ENCODE results near the gene HOXA7. TPM values are rescaled to one million over a fixed set of nuclear protein-coding genes. Genes with fewer than 3 reads are reported as not detected.

HOXA7 gene
- total RNA-seq, 2 donors from 2014 or later: 0.26 to 0.66 TPM

DNA sequence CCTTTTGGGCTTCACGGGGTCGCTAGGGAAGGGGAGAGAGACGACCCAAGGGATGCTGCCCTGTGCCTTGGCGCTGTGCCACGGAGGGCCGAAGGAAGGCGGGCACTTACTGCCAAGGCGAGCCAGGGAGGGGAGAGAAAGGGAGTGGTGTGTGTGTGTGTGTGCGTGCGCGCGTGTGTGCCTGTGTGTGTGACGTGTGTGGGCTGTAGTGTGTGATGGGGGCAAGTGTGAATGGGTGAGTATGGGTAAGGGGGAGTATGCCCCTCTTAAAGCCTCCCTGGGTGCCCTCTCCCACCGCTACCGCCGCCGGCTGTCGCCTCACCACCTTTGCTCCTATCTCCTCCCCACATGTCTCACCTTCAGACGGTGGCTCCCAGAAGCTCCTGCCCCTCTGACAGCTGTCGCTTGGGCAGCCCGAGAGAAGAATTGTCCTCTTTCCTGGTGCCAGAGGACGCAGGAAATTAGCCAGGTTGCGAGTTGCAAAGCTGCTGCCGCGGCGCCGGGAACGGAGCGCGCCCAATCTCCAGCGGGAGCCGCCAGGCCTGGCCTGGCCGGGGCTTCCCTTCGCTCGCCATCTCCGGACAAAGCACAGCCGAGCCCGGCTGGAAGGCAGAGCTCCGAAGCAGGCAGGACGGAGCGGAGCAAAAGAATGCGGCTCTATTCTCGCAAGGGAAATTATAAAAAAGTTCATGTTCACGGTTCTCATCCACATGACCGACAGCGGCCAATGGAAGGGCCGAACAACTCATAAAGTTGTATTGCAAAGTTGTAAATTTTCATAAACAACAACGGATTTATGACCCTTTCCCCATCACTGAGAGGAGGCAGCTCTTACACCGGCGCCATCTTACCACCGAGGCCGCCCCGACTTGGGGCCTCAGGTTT lies 4.3 kb downstream of the HOXA7 start, which contains the start of gene HOXA3:
TSS of gene HOXA3 (minus strand) at position 653 of the 885 bp plus-strand sequence. CDS start 41,943 bp downstream, outside the sequence.
- ATAC-seq: no peak
- Histone ChIP-seq H3K27me3 (peaks cover 0 to 76% of the 10 kb centered on the region in 2 donors), H3K36me3 (replicated peaks in 1 of 2; ENCODE audit: insufficient read depth in 1 of 2, low read depth in 2 of 2) (no peaks in the 10 kb centered on the region), H3K9me3 (no peaks in the 10 kb centered on the region), H3K27ac (no peak within 1 kb of the TSS), H3K4me1 (peaks cover 46% of the 10 kb centered on the region), H3K4me3 (no peak within 1 kb of the TSS)
- intact Hi-C loops (cut with DNase I): no loop called here
- TF ChIP-seq, protein P1, sequence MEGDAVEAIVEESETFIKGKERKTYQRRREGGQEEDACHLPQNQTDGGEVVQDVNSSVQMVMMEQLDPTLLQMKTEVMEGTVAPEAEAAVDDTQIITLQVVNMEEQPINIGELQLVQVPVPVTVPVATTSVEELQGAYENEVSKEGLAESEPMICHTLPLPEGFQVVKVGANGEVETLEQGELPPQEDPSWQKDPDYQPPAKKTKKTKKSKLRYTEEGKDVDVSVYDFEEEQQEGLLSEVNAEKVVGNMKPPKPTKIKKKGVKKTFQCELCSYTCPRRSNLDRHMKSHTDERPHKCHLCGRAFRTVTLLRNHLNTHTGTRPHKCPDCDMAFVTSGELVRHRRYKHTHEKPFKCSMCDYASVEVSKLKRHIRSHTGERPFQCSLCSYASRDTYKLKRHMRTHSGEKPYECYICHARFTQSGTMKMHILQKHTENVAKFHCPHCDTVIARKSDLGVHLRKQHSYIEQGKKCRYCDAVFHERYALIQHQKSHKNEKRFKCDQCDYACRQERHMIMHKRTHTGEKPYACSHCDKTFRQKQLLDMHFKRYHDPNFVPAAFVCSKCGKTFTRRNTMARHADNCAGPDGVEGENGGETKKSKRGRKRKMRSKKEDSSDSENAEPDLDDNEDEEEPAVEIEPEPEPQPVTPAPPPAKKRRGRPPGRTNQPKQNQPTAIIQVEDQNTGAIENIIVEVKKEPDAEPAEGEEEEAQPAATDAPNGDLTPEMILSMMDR (IDR thresholded peaks at IDR 0.05): no peak
- no peak for TF ChIP-seq POLR2A (IDR thresholded peaks at IDR 0.05)
- 3 to 9% methylated on average over 44 to 53 of the region's 53 CpGs for WGBS, 2 donors
- DNase-seq: peak in 2 of 4 donors; percentile 1 to 16

DNA sequence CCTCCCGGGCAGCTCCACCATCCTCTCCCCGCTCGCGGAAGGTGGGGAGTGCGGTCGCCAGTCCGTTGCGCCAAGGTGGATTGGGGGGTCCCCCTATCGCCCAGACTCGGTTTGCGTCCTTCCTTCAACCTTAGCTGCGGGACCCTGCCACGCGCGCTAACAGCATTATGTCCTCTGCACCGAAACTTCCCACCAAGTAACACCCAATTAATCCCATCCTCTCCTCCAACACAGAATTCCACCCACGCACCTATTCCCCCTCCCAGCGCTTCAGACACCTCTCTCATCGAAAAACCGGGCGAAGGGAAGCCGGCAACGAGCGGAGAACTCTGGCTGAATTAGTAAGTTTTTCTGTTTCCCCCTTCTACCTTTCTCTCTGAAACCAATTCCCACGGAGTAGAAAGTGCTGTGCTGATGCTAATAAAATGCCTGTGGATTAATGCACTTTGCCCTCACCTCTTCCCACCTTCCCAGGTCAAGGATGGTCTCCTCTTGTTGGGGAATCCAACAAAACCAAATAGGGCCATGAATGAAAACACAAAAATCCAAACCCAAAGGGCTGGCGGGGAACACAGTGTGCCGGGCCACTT lies 5.0 kb downstream of the HOXA7 start:
- DNase-seq: peak in 1 of 4 donors; percentile 1

DNA sequence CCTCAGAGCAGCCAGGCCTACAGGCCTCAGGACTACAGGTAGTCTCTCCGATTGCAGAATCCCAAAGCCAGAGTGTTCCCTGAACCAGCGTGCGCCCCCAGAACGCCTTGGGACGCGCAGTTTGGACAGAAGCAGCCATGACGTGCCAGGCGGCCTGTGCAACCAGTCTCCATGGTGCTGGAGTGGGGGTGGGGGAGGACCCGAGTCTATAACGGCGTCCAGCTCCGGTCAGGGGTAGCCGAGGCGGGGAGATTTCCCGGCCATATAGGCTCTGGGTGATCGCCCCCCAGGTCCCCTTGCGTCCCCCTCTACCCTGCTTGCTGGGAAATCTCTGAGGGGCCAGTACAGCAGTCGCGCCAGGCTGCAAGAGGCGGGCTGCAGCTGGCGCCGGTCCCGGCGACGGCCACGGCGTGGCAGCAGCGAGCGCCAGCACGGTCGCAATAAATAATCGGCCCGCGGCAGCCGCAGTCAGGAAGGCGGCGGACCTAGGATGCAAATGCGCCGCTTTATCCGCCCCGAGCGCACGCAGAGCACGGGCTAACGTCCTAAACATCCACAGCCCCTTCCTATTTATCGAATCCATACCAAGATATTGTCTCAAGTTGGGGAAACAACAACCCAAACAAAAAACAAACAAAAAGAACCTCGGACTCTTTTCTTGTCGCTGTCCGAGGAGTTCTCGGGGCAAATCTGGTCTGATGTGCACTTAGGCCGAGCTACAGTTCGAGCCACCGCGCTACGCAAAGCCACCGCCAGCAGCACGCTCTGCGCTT lies 5.7 kb downstream of the HOXA7 start:
- no peak for TF ChIP-seq POLR2A (IDR thresholded peaks at IDR 0.05)
- TF ChIP-seq, protein P1 (IDR thresholded peaks at IDR 0.05): peak; percentile 69 to 86 (median 75)
- Histone ChIP-seq H3K4me1 (peaks cover 37% of the 10 kb centered on the region), H3K36me3 (replicated peaks in 1 of 2; ENCODE audit: insufficient read depth in 1 of 2, low read depth in 2 of 2) (no peaks in the 10 kb centered on the region), H3K4me3 (no peak overlapping the region), H3K27ac (no peak overlapping the region), H3K9me3 (no peaks in the 10 kb centered on the region), H3K27me3 (peaks cover 0 to 72% of the 10 kb centered on the region in 2 donors)
- intact Hi-C loops (cut with DNase I): no loop called here
- ATAC-seq (peak; percentile 83), DNase-seq (peak; percentile 55 to 74 (median 64))
- 2% methylated on average over 43 to 58 of the region's 58 CpGs for WGBS, 2 donors

More for the DNA sequence above, 5.0 kb downstream of the HOXA7 start:
- intact Hi-C loops (cut with DNase I): no loop called here
- ATAC-seq: no peak
- H3K4me1 ChIP-seq: peaks cover 44% of the 10 kb centered on the region
- WGBS, 2 donors: 3 to 12% methylated on average over 18 to 27 of the region's 27 CpGs
- TF ChIP-seq POLR2A (IDR thresholded peaks at IDR 0.05): no peak
- TF ChIP-seq, protein P1 (IDR thresholded peaks at IDR 0.05): no peak
- no peak overlapping the region for H3K27ac ChIP-seq
- no peak overlapping the region for H3K4me3 ChIP-seq
- no peaks in the 10 kb centered on the region for H3K9me3 ChIP-seq
- peaks cover 0 to 72% of the 10 kb centered on the region in 2 donors for H3K27me3 ChIP-seq
- no peaks in the 10 kb centered on the region for H3K36me3 ChIP-seq (replicated peaks in 1 of 2; ENCODE audit: insufficient read depth in 1 of 2, low read depth in 2 of 2)

DNA sequence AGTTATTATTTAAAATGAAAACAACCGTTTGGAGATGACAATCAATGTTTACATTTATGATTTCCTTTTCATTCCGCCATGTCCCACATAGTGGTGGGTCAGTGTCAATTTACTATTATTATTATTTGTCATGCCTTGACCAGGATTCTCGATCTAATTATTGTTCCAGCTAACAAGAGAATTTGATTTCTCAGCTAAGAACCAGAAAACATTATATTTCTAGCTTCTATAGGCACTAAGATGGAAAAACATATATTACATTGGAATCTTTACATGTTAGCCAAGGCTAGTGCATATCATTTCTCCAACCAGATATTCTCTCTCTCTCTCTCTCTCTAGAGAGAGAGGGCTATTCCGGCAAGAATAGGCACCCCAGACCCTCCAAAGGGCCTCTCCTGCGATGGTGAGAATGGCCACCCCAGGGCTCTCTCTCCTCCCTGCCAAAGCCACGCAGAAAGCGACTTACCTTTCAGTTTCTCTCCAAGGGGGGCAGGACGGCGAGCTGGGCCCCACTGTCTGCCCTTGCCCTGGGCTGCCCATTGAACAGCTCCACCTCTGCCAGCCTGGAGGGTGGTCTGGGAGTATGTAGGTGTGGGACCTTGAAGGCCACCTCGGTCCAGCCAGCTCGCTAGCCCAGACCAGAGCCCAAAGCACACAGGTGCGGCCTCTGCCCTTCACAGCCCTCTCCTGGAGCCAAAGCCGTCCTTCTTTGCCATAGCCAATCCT lies 6.5 kb downstream of the HOXA7 start:
- ATAC-seq: no peak
- TF ChIP-seq, protein P1 (IDR thresholded peaks at IDR 0.05): no peak
- TF ChIP-seq POLR2A (IDR thresholded peaks at IDR 0.05): no peak
- intact Hi-C loops (cut with DNase I): no loop called here
- 25 to 44% methylated on average over 13 of the region's 13 CpGs for WGBS, 2 donors
- Histone ChIP-seq H3K36me3 (replicated peaks in 1 of 2; ENCODE audit: insufficient read depth in 1 of 2, low read depth in 2 of 2) (no peaks in the 10 kb centered on the region), H3K9me3 (no peaks in the 10 kb centered on the region), H3K27me3 (peaks cover 0 to 76% of the 10 kb centered on the region in 2 donors), H3K27ac (no peak overlapping the region), H3K4me3 (no peak overlapping the region), H3K4me1 (peaks cover 36% of the 10 kb centered on the region)
- DNase-seq: peak in 2 of 4 donors; percentile 10 to 11
